Adrenal gland (tissue), 12 donors: Measurements from ENCODE around the gene PPFIA1. TPM values are rescaled to one million over a fixed set of nuclear protein-coding genes. Genes with fewer than 3 reads are reported as not detected.

ENCODE experiments used
- DNase-seq, 7 donors: peaks; one replicate each; pipeline ENCODE4 v3.0.0-alpha.2; 2019 to 2020
- H3K27ac ChIP-seq, 5 donors: fragments of 200-600 bp; sonication (generic) in 4 of 5; 1 replicate in 3 of 5; 2 replicates in 2 of 5; pipeline versions ENCODE4 v1.5.1 to v1.8.0; 2016 to 2020; ENCODE audit warnings: mild to moderate bottlenecking in 1 of 5
- H3K27me3 ChIP-seq: fragments of 200-600 bp; 2 replicates; pipeline ENCODE4 v1.8.0; 2021
- H3K36me3 ChIP-seq, 2 donors: fragments of 200-600 bp; replicated peaks in 1 of 2; 1 replicate in 1 of 2; 2 replicates in 1 of 2; pipeline versions ENCODE4 v1.5.1 to v1.8.0; 2018 to 2022
- H3K4me1 ChIP-seq, 2 donors: fragments of 200-600 bp; replicated peaks in 1 of 2; 1 replicate in 1 of 2; 2 replicates in 1 of 2; pipeline versions ENCODE4 v1.5.1 to v1.8.0; 2018 to 2021
- H3K4me3 ChIP-seq, 4 donors: fragments of 200-600 bp; sonication (generic) in 3 of 4; one replicate each; pipeline ENCODE4 v1.5.1; 2016 to 2018
- H3K9me3 ChIP-seq, 3 donors: fragments of 200-600 bp; sonication (generic) in 1 of 3; replicated peaks in 1 of 3; 1 replicate in 2 of 3; 2 replicates in 1 of 3; pipeline versions ENCODE4 v1.5.1 to v1.8.0; 2016 to 2021
- CTCF ChIP-seq, 6 experiments: fragments of 450-650 bp in 4 of 6; fragments of 200-600 bp in 2 of 6; sonication (generic) in 1 of 6; IDR thresholded peaks; 1 replicate in 5 of 6; 2 replicates in 1 of 6; pipeline versions ENCODE4 v1.5.1 to v1.8.0; 2016 to 2021; ENCODE audit warnings: antibody characterized with exemption in 6 of 6, mild to moderate bottlenecking in 2 of 6, moderate library complexity in 1 of 6
- POLR2A ChIP-seq, 2 donors: fragments of 450-650 bp; IDR thresholded peaks; one replicate each; pipeline ENCODE4 v1.6.1; 2017; ENCODE audit warnings: antibody characterized with exemption in 2 of 2, mild to moderate bottlenecking in 2 of 2, moderate library complexity in 1 of 2
- WGBS, 4 donors: extraction: QIAGEN DNeasy Blood & Tissue Kit in 2 of 4; methylation state at CpG; one replicate each; pipeline versions ENCODE4 v1.1.5 to v1.1.7; 2013 to 2017; 5-methylcytosine and 5-hydroxymethylcytosine counted together
- intact Hi-C, 2 donors: fragments of 100-400 bp; cut with DNase I; formaldehyde crosslinking; loops; one replicate each; pipeline versions ENCODE4 v1.14.1 to v1.15.0; 2022 to 2023
- polyA plus RNA-seq, 3 donors: library from polyadenylated mRNA; stranded (reverse); fragments of 200-250 nt in 2 of 3; fragments of 350-450 nt in 1 of 3; fragmentation: Illumina TruSeq in 1 of 3; extraction: RNeasy Lipid Tissue Mini Kit (QIAGEN cat#74804) in 1 of 3; gene quantifications; one replicate each; pipeline ENCODE4 v1.2.3, GENCODE V29; 2013 to 2014
- total RNA-seq, 9 donors: library from RNA; depleted of rRNA in 4 of 9; stranded (reverse); fragments of >200 nt in 4 of 9; fragments of 120-200 nt in 1 of 9; fragmentation: NEBNext Ultra II Directional in 1 of 9; extraction: Animal tissue kit (Norgen Biotek cat#: 25700) in 1 of 9; gene quantifications; one replicate each; pipeline versions ENCODE4 v1.1.0 to v1.2.4, GENCODE V29; 2013 to 2023
- donor health status: healthy with polysubstance abuse.
- donor health status: Bipolar disorder and iron deficiency.
- donor health status: DM: yes; HTN: yes; CAD: no.
- donor health status: DM: no; HTN: no; CAD: no.
- donor health status: DM: no; HTN: no; CAD: no.
- donor health status: DM: yes; HTN: yes; CAD: no.

PPFIA1 gene
- total and polyA plus RNA-seq, 12 donors, result 25.8 to 58.6 (median 35.7) TPM

- WGBS, 4 donors, result 85 to 87% (median 86%) methylated on average over 25 to 29 of the region's 29 CpGs
- peaks cover 0 to 7% of the 10 kb centered on the region in 2 donors for H3K4me1 ChIP-seq
- H3K4me3 ChIP-seq, result no peak overlapping the region
- no peak for TF ChIP-seq POLR2A (IDR thresholded peaks at IDR 0.05)
- TF ChIP-seq CTCF (IDR thresholded peaks at IDR 0.05), result no peak
- intact Hi-C loops, result no loop called here
- H3K27ac ChIP-seq, result no peak overlapping the region
- no peak for DNase-seq
- H3K27me3 ChIP-seq, result no peaks in the 10 kb centered on the region
- H3K9me3 ChIP-seq, result no peaks in the 10 kb centered on the region
- H3K36me3 ChIP-seq, result peaks cover 0 to 98% of the 10 kb centered on the region in 2 donors
Observed at GRCh38 chr11:70410276-70411205, 140.1 kb downstream of the PPFIA1 start.

- no peaks in the 10 kb centered on the region for H3K27me3 ChIP-seq
- intact Hi-C loops, result no loop called here
- peaks cover 0 to 99% of the 10 kb centered on the region in 2 donors for H3K36me3 ChIP-seq
- no peak overlapping the region for H3K27ac ChIP-seq
- peaks cover 0 to 7% of the 10 kb centered on the region in 2 donors for H3K4me1 ChIP-seq
- 90 to 92% (median 91%) methylated on average over 14 to 15 of the region's 15 CpGs for WGBS, 4 donors
- TF ChIP-seq POLR2A (IDR thresholded peaks at IDR 0.05), result no peak
- TF ChIP-seq CTCF (IDR thresholded peaks at IDR 0.05), result no peak
- no peaks in the 10 kb centered on the region for H3K9me3 ChIP-seq
- no peak for DNase-seq
- H3K4me3 ChIP-seq, result no peak overlapping the region
Observed at GRCh38 chr11:70411713-70412452, 141.4 kb downstream of the PPFIA1 start.

GRCh38 chr11:70413151-70413550 is 142.7 kb downstream of the PPFIA1 start:
- peaks cover 0 to 99% of the 10 kb centered on the region in 2 donors for H3K36me3 ChIP-seq
- intact Hi-C loops, result no loop called here

More at GRCh38 chr11:70413151-70413550, 142.7 kb downstream of the PPFIA1 start:
- 27 to 76% (median 55%) methylated on average over 2 to 10 of the region's 10 CpGs for WGBS, 4 donors
- Histone ChIP-seq H3K4me1 (peaks cover 0 to 7% of the 10 kb centered on the region in 2 donors), H3K27me3 (no peaks in the 10 kb centered on the region), H3K4me3 (no peak overlapping the region), H3K27ac (no peak overlapping the region), H3K9me3 (no peaks in the 10 kb centered on the region)
- TF ChIP-seq CTCF (IDR thresholded peaks at IDR 0.05) (no peak), POLR2A (IDR thresholded peaks at IDR 0.05) (no peak)
- peak in 4 of 7 donors; percentile 58 to 69 (median 64) for DNase-seq
